Measurements from ENCODE around the gene TEDC2.
A peak's percentile ranks its signal among the peaks of the same experiment; 100 is the strongest.
"Not testable (repeated sequence)": the region's sequence is repeated elsewhere in the genome, so short reads cannot be mapped to it uniquely, and the experiment has no call there.

TEDC2 gene

DNA sequence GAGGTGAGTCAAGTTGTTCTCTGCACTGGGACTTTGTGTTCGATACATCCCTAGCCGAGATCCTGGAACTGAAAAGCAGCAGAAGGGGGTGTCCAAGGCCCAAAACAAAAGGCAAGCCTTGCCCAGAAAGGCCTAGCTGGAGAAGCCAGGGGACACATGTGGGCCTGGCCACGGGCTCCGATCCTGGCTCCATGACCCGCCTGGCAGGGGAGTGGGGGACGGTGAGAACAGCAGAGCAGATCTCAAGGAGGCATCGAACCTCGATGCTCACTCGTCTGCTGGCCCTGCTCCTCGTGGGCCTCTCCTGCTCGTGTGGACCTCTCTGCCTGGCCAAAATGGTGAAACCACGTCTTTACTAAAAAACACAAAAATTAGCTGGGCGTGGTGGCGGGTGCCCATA, 21.8 kb upstream of the TEDC2 start:
- no peak for DNase-seq

DNA sequence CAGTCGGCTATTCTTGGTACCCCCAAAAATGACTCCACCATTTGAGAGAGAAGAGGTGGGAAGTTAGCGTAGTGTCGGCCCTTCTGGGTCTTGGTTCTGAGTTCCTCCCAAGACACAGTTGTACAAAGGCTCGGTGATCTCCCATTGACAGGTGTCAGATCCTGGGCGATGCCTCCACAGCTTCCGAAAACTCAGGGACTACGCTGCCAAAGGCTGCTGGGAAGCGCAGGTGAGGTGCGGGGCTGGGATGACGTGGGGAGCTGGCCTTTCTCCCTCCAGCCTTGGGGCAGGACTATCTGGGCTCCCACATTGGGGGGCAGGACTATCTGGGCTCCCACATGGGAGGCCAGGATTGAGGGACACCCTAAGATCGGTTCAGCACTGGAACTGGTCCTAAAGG, 20.3 kb upstream of the TEDC2 start:
- no peak for DNase-seq

DNA sequence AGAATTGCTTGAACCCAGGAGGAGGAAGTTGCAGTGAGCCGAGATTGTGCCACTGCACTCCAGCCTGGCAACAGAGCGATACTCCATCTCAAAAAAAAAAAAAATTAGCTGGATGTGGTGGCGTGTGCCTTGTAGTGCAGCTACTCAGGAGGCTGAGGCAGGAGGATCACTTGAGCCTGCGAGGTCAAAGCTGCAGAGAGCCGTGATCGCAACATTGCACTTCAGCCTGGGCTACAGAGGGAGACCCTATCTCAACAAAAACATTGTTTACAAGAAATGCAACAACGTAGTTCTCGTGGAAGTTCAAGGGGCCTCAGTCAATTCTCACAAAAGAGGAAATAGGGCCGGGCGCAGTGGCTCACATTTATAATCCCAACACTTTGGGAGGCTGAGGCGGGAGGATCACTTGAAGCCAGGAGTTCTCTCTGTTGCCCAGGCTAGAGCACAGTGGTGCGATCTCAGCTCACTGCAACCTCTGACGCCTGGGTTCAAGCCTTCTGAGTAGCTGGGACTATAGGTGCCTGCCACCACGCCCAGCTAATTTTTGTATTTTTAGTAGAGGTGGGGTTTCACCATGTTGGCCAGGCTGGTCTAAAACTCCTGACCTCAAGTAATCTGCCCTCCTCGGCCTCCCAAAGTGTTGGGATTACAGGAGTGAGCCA, 18.6 kb upstream of the TEDC2 start:
- not testable (repeated sequence) for DNase-seq

DNA sequence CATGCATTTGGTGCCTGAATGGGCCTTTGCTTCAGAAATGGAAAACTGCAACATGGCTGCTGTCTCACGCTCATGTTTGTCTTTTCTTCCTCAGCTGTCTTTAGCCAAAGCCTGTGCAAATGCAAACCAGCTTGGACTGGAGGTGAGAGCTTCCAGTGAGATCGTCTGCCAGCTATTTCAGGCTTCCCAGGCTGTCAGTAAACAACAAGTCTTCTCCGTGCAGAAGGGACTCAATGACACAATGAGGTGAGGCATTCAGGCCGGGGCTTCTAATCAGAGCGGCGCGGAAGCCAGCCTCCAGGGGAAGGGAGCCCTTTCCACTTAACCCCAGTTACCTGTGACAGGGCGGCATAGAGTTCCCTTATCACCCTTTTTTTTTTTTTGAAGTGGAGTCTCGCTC, 16.4 kb upstream of the TEDC2 start:
- peak; percentile 83 for DNase-seq

DNA sequence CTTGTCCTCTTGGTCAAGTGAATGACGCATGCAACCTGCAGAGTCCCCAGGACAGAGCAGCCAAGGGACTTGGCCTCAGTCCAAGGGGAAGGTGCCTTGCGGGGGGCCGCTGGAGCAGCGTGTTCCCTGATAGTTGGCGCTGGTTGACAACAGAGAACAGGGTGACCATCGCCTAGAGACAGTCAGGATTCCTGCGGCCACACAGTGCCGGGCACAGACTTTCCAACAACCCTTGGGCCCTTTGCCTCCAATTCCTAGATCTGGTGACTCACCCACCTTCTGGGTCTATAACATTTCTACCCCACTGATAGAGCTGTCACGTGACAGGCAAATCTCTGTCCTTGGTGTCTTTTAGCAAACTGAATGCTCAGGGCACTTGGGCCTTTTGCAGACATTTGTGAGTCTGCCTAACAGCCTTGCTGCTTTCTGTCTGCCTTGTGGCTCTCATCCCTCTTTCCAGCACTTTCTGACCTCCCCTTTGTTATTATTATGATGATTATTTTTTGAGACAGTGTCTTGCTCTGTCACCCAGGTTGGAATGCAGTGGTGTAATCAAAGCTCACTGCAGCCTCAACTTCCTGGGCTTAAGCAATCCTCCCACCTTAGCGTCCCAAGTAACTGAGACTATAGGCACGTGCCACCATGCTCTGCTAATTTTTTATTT, 11.9 kb upstream of the TEDC2 start:
- DNase-seq: no peak

DNA sequence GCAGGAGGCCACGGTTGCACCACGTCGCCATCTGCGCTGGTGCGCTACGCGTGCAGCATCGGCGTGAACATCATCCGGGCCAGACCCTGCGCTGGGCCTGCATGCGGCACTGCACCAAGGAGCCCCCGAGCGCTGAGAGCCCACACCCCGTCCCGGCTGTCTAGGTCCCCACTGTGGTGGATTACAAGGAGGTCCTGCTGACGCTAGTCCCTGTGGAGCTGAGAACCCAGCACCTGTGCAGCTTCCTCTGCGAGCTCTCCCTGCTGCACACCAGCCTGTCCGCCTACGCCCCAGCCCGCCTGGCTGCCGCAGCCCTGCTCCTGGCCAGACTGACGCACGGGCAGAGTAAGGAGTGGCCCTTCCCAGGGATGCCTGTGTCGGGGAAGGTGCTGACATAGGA, 10.8 kb upstream of the TEDC2 start:
- no peak for DNase-seq

DNA sequence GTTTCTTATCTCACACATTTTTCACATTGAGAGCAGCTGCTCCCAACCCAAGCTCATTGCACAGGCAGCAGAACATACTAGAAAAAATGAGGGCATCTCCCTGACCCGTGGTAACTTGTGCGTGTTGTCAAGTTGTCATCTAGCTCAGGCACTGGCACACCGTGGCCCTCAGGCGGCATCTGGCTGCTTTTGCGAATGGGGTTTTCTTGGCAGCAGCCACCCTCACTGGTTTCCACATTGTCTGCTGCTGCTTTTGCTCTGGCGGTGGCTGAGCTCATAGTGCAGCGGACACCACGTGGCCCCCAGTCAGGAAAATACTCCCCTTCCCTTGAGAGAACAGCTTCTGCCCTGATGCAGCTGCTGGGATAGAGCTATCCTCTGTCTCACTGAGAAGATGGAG, 9.4 kb upstream of the TEDC2 start:
- no peak for DNase-seq

DNA sequence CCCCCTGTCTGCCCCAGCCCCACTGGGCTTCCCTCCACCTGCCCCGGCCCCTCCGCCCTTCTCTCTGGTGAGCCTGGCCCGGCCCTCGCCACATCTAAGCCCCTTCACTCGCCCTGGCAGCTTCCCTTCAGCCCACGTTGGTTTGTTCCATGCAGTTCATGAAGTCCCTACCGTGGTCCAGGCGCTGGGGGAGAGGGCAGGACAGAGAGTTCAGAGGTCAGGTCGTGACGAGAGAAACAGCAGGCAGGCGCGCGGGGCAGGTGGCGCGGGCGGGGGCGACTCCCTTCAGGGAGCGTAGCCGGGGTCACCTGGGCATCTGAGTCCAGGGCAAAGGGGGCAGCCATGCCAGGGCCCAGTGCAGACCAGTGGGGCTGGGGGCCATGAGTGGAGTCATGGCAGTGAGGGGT, 8.9 kb upstream of the TEDC2 start:
- DNase-seq: no peak

DNA sequence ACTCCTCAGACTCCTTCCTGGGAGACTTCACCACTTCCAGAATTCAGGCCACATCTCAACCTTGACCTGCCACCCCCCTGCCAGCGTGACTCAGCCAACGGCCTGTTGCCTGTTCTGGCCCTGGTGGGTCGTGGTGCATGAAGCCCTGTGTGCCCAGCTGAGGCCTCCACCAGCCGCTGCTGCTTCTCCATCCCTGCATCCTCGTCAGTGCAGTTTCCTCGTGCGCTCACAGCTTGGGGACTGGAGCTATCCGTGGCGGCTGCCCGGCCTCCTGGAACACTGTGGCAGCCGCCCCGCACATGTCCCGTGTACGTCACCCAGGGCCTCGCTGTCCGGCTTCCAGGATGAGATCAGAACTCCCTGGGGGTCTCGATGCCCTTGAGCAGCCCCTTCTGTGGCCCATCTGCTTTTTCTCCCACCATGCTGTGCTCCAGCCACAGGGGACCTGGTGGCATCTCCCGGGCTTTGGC, 8.0 kb upstream of the TEDC2 start:
- no peak for DNase-seq

DNA sequence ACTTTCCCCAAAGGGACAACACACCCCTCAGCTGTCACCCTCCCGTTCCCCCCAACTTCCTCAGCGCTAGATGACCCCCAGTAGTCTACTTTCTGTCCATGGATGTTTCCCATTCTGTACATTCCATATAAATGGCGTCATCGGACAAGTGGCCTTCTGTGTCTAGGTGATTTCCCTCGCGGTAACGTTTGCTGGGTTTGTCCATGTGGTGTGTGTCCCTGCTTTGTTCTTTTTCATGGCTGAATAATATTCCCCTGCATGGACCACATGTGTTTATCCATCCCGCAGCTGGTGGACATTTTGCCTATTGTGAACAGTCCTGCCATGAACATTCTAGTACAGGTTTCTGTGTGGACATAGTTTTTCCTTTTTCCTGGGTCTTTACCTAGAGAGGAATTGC, 7.3 kb upstream of the TEDC2 start:
- no peak for DNase-seq

DNA sequence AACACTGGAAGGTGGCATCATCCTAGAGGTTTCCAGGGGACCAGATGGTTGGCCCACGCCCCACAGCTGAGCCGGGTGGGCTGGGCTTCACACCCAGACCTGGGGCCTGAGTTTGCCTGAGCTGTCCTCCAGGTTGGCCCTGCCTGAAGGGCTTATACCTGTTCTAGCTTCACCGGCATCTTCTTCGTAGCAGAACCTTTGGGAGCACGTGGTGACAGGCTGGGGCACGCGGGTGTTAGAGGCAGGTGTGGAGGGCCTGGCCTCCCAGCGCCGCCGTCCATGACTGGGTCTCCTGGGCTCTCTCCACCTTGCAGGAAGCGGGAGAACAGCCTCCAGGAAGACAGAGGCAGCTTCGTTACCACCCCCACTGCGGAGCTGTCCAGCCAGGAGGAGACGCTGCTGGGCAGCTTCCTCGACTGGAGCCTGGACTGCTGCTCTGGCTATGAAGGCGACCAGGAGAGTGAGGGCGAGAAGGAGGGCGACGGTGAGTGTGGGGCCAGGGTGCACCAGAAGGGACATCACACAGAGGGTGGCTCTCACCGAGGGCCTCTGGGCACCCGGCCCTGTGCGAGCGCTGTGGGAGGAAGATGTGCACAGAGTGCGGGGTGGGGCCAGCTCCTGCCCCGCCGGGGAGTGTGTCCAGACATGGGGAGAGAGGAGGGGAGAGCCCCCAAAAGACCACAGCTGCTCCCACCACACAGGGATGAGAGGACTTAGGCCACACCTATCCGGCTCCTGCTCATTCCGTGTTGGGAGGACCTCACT, 4.6 kb upstream of the TEDC2 start:
- DNase-seq: no peak

DNA sequence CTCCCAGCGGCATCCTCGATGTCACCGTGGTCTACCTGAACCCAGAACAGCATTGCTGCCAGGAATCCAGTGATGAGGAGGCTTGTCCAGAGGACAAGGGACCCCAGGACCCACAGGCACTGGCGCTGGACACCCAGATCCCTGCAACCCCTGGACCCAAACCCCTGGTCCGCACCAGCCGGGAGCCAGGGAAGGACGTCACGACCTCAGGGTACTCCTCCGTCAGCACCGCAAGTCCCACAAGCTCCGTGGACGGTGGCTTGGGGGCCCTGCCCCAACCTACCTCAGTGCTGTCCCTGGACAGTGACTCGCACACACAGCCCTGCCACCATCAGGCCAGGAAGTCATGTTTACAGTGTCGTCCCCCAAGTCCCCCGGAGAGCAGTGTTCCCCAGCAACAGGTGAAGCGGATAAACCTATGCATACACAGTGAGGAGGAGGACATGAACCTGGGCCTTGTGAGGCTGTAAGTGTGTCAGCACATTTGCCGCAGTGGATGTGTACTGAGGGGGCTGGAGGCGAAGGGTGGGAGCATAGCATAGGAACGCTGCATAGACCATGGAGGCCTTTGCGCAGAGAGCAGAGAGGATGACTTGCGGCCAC, 3.3 kb upstream of the TEDC2 start:
- DNase-seq: no peak

DNA sequence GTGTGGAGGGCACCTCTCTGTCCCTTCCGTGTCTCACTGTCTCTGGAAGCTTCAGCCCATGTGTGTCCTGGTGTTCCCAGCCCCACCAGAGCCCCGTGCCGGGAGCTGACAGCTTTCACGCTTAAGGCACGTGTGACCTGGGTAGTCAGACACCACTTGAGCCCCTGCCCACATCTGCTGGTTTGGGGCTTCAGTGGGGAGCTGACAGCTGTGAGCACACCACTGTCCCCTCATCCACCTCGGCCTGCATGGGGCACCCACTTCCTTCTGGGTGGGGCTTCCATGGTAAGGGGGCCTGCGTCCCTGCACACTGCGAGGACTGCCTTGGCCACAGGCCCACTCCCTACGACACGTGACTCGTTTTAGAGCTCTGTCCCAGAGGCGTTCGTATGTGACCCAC, 2.6 kb upstream of the TEDC2 start:
- no peak for DNase-seq

DNA sequence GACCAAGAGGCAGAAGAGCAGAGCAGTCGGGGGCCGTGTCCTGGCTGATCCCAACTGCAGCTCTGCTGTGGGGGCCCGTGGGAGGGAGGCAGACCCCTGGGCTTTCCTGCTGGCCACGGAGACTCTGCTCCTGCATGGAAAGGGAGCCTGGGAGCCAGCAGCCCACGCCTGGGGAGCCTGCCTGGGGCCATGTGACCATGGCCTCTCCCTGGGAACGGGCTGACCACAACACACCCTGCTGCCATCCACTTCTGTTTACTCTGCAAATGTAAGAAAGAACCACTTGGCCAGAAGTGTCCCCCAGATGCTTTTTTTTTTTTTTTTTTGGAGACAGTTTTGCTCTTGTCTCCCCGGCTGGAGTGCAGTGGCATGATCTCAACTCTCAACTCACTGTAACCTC, 2.0 kb upstream of the TEDC2 start:
- no peak for DNase-seq

DNA sequence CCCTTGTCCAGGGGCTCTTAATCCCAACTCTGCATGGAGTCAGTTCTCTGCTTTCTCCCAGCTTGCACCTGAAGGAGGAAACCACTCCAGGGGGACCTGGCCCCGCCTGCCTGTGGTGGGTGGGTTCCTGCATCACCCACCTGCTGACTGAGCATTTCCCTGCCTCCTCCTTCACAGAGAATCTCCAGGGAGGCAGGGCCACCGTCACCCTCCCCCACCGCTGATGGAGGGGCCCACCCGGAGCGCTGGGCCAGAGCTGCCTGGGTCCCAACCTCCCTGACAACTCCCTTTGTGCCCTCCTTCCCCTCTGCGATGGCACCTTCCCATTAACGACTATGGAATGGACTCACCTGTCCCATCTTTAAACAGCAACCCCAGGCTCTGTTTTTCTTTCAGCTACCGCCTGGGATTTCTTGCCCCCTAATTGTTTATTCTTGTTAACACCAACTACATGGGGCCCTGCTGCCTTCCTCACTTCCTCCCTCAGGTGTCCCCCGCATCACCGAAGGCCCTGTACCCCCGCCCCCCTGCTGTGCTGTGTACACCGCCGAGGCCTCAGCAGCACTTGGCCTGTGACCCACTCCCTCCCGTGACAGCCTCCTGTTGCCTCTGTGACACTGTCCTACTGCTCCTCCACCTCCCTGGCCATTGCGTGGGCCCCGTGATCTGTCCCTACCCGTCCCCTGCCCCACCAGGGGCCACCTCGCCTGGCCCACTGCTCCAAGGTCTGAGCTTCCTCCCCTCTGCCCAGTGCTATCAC, 842 bp upstream of the TEDC2 start:
- no peak for DNase-seq

DNA sequence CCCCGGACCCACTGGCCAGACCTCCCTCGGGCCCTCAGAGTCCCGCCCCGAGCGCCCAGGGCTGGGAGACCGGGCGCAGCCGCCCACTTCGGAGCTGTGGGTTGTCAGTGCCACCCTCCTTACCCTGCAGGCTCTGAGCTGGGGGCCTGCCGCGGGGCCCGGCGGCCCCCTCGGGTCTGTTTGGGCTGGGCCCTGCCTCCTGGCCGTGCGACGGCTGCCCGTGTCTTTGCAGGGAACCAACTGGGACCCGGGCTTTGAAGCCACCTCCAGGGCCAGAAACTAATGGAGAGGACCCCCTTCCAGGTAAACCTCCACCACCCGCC, 443 bp downstream of the TEDC2 start:
- DNase-seq: no peak

DNA sequence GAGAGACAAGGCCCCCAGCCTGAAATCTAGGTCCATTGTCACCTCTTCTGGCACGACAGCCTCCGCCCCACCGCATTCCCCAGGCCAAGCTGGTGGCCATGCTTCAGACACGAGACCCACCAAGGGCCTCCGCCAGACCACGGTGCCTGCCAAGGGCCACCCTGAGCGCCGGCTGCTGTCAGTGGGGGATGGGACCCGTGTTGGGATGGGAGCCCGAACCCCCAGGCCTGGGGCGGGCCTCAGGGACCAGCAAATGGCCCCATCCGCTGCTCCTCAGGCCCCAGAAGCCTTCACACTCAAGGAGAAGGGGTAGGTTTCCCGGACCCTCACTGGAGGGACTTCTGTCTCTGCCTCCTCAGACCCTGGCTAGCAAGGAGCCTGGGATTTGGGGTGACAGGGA, 1.0 kb downstream of the TEDC2 start:
- DNase-seq: no peak

DNA sequence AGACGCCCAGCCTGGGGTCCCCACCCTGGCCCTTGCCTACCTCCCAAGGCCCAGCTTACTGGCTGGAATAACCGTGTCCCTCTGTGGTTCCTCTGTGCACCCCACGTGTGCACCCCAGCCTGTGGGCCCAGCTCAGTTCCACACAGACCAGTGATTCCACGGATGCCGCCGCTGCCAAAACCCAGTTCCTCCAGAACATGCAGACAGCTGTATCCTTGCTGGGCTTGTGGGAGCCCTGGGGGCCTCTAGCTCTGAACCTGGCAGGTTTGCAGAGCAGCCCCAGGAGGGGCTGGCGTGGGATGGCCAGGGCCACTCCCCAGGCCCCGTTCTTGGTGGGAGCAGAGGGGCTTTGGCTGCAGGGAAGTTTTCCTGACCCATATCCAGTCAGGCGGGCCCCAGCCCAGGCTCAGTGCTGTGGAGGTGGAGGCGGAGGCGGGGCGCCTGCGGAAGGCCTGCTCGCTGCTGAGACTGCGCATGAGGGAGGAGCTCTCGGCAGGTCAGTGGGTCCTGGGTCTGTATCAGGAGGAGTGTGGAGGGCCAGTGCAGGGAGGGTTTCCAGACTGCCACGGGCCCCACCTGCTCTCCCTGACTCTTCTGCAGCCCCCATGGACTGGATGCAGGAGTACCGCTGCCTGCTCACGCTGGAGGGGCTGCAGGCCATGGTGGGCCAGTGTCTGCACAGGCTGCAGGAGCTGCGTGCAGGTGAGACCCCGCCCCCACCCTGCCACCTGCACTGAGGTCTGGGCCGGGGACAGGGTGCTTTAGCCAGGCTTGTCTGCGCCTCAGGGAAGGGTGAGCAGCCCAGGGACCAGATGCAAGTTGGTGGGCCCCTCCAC, 2.3 kb downstream of the TEDC2 start:
- DNase-seq: no peak

DNA sequence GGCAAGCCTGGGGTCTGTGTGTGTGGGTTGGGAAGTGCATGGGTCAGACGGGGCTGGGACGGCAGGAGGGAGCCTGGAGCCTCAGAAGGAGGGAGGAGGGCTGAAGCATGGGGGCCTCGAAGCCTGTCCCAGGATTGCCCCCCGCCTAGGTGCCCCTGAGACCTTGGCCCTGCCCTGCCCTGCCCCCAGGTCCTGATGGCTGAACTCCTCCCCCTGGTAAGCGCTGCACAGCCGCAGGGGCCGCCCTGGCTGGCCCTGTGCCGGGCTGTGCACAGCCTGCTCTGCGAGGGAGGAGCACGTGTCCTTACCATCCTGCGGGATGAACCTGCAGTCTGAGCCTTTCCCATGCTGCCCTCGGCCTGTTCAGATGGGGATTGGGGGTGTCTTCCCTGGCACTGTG, 4.4 kb downstream of the TEDC2 start:
- no peak for DNase-seq

DNA sequence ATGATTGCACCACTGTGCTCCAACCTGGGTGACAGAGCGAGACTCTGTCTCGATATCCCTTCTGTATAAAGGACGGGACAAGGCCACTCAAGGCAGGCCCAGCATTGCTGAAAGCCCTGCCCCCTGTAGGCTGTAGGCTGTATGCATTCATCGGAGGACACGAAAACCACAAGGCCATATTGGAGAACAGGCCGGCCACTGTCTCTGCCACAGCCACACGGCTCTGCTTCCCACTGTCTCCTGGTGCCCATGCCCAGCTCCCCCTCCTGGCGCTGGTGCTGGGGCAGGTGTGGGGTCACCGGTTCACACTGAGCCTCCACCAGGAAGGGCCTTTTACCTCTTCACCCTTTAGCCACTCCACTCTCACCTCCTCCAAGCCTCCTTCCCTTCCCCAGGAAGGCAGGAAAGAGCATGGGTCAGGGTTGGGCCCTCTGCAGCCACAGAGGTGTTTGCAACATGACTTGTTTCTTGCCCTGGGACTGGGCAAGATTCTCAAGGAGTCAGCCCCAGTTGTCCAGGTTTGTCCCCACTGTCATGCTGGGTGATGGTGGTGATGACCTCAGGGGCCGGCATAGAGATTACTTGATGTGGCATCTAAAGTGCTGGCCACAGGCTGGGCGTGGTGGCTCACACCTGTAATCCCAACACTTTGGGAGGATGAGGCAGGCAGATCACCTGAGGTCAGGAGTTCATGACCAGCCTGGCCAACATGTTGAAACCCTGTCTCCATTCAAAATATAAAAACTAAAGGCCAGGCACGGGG, 5.9 kb downstream of the TEDC2 start:
- no peak for DNase-seq

Measured in NCI-H2029 (cell line).